Cerebellar cortex (tissue), 1 donor: ENCODE results near the gene MLH3.
"Not testable (repeated sequence)": the region's sequence is repeated elsewhere in the genome, so short reads cannot be mapped to it uniquely, and the experiment has no call there.

Source experiments
- DNase-seq: peaks from one replicate; pipeline ENCODE4 v3.0.0-alpha.2; 2015; ENCODE audit warnings: low spot score

MLH3 gene

DNA sequence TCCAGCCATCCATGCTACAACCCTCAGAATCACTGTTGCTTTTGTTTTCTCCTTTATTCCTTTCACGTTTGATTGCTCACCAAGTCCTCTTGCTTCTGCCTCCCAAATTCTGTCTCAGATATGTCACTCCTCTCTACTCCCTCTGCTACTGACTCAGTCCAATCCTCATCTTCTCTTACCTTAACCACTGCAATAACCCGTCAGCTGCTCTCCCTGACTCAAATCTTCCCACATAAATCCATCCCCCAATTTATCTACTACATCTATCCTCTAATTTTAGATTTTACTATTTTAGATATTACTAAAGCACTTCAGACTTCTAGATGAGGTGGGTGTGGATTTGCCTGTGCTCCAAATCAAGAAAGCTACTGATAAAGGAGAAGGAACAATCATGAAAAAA lies 25.4 kb downstream of the MLH3 start:
- no peak for DNase-seq

DNA sequence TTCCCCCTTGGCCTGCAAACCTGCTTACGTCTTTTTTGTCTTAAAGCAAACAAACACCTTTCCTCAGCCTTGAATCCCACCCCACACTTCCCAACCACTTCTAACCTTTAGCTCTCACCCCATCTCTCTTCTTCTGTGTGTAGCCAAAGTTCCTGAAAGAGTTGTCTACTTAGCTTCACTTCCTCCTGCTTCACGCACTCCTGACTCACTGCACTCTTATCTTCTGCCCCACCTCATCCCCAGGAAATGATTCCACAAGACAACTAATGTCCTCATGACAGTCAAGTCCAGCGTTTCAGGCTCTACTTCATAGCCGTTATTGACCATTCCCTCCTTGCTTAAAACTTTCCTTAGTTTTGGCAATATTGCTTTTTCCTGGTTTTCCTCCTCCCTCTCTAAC lies 26.2 kb downstream of the MLH3 start:
- no peak for DNase-seq

DNA sequence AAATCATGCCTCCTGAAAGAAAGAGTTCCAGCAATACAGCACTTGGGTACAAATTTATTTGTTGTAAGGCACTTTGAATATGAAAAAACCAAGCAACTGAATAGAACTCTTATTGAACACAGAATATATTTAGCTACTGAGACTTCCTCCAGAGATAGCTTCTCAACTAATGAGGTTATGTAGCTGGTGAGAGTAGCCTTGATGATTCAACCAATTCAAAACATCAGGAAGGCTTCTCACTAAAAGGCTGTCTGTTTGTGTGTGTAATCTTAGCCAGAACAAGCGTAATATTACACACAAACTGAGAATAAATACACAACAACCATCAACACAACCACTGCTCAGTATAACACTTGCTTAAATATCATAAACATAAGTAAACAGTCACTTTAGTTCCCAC lies 28.2 kb downstream of the MLH3 start:
- no peak for DNase-seq

DNA sequence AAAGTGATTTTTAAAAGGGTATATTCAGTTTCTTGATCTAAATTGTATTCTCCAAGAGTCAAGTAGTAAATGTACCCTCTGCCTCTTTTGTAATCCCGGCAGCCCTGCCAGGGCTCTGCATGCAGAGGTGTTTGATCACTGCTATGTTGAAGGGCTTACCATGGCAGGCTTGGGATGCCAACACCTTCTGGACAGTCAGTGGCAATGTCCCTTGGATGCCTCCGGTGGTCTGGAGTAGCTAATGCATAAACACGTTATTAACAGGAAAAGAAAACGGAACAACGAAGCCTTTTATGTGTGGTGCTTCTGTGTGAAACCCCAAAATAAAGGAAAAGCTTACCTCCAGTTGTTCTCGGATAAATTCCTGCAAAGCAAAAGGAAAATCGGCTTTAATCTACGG lies 28.6 kb downstream of the MLH3 start:
- peak; percentile 8 for DNase-seq

DNA sequence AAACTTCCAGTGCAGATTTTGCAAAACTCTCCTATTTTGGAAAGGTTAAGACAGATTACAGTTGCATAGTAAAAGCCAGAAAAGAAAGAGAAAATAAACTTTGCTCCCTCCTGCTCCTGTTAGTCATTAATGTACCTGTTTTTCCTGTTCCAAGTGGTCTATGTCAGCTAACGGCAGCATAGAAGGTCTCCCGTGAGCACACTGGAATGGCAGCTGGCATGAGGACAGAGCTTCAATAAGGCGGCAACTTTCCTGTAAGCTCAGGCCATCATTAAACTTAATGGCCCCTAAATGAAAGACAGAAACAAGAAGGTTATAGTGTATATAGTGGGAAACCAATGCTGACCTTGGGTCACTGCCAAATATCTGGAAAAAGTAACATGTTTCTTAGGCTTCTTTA lies 32.6 kb downstream of the MLH3 start:
- no peak for DNase-seq

DNA sequence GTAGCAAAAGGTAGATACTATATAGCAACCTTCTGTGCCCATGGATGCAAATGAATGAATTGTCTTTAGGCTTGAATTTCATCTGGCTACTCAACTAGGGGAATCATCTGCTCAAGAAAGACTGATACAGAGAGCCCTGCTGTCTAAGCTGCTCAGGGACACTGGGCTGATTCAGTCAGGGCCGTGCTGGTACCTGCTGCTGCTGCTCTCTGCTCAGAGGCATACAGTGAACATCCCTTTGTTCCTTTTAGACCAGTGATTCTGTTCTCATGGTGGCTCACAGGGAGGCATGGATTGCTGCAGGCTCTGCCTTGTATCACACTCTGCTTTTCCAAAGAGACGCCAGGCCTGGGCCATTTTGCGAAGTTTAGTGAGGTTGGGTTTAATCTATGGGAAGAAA lies 34.5 kb downstream of the MLH3 start:
- no peak for DNase-seq

DNA sequence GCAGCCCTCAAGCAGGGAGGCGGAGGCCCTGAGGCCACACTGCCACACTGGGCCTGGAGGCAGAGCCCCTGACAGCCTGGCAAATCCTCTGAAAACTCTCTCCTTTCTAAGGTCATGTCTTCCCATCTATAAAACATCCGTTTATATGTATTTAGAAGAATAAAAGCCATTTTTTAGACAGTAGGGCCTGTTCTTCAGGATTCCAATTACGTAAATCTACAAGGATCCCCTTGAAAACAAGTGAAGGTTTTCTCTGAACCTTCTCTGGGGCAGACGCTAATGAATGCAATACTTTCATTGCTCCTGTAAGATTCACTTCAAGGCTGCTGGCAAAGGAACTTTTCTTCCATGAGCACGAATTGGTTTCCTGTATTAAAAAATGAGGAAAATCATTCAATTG lies 35.8 kb downstream of the MLH3 start:
- no peak for DNase-seq

DNA sequence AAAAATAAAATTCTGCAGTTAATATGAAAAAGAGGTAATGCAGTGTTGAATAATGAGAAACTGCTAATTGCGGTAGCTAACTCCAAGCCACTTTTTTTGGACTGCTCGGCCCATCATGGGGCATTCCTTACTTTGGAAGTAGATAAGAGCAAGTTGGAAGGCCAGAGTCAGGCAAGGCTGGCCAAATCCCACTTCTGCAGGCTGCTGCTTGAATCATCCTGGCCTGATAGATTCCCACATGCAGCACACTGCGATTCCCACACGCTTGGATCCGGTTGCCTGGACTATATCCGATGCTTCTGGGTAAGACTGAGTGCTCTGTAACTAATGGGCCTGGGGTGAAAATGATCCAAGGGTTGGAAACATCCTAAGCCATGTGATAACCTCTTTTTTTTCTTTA lies 38.0 kb downstream of the MLH3 start:
- no peak for DNase-seq

DNA sequence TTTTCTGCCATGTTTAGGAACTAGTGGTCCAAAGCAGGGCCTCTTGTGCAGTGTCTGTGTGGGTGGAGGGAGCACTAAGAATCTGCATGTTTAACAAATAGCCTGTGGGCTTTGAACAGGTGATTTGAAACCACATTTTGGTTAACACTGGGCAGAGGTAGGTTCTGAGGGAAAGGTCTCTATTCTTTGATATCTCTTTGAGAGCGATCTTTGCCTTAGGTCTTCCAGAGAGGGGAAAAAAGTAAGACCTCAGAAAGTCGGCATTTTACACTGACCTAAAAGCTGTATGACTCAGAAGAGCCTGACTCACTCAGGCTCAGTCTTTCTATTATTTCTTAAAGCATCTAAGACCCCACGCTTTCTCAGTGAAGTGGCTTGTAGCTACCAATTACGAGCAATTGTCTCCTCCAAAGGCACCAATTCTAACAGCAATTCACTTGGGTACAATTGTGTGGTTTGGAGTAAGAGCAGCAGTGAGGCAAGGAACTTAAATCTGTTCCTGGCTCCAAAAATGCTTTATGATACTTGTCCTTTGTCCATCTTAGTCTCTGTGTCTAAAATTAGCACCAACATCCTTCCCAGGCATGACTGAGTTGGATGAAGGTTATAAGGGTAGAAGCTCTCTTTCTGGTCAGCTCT lies 39.8 kb downstream of the MLH3 start:
- no peak for DNase-seq

DNA sequence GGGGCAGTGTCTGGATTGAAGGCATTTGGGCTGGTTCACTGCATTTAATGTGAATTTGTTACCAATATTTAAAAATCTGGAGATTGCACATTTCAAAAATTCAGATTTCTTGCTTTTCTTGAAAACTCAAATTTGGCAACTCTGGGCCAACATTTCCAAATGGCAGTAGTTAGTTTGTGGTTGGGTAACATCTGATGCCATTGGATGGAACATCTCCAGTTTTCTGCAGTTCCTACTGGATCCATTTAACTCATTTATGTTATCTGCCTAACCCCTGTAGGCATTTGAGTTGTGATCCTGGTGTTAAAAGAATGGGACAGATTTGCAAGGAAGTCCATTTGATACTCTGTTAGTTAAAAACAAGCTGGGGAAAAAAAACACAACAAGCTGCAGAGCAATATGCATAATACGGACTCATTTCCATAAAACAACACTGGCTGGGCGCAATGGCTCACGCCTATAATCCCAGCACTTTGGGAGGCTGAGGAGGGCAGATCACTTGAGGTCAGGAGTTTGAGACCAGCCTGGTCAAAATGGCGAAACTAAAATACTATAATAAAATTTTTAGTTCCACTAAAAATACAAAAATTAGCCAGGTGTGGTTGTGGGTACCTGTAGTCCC lies 40.7 kb downstream of the MLH3 start:
- no peak for DNase-seq

DNA sequence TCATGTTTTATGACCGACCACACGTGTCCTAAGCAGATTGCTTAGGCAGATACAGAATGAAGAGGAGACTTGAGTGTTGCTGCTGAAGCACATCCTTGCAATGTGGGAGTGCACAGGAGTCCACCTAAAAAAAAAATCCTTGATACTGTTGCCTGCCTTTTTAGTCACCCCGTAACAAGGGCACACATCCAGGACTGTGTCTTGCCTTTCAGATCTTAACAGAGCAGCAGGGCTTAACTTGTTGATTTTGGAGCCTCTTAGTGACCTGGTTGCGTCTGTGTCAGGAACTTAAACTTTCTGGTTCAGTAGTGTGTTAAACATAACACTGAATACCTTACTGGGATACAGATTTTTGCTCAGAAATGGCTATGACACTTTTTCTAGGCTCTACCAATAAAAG lies 42.1 kb downstream of the MLH3 start:
- DNase-seq: no peak

DNA sequence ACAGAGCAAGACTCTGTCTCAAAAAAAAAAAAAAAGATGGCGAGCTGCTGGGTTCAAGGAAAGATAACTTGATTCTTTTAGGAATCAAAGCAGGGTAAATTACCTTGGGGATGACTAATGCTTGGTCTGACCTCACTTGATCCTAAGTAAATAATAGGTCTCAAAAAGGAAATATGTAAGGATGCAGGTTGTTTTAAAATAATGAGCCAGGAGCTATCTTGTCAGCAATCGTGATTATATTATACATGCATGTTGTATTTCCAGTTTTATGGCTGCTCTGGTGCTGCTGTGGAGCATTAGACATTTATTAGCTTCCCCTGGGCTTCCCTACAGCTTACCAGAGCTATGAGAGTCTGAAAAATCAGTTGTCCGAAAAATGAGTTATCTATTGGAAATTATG lies 45.9 kb downstream of the MLH3 start:
- DNase-seq: no peak

DNA sequence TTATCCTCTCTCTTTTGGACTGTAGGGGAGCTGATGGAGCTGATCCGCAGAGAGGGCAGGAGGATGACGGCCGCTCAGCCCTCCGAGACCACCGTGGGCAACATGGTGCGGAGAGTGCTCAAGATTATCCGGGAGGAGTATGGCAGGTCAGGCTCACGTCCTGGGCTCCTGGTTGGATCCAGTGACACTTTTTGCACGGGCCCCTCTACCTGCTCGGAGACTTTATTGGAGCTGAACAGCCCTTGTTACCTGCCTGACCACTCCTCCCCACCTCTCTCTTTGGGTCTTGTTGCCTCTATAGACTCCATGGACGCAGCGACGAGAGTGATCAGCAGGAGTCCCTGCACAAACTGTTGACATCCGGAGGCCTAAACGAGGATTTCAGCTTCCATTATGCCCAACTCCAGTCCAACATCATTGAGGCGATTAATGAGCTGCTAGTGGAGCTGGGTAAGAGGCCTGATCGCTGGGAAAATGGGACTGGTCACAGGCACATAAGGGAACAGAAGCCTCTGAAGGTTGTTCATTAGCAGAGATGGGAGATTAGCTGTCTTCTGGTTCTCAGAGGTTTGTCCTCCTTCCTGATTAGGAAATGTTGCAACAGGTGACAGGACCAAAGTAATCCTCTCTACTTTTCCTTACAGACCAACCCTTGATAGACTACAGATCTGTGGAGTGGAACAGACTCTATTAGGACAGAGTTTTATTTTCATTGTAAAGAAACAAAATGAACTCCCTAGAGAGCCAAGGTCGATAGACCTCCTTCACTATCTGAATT lies 47.8 kb downstream of the MLH3 start:
- DNase-seq: no peak

DNA sequence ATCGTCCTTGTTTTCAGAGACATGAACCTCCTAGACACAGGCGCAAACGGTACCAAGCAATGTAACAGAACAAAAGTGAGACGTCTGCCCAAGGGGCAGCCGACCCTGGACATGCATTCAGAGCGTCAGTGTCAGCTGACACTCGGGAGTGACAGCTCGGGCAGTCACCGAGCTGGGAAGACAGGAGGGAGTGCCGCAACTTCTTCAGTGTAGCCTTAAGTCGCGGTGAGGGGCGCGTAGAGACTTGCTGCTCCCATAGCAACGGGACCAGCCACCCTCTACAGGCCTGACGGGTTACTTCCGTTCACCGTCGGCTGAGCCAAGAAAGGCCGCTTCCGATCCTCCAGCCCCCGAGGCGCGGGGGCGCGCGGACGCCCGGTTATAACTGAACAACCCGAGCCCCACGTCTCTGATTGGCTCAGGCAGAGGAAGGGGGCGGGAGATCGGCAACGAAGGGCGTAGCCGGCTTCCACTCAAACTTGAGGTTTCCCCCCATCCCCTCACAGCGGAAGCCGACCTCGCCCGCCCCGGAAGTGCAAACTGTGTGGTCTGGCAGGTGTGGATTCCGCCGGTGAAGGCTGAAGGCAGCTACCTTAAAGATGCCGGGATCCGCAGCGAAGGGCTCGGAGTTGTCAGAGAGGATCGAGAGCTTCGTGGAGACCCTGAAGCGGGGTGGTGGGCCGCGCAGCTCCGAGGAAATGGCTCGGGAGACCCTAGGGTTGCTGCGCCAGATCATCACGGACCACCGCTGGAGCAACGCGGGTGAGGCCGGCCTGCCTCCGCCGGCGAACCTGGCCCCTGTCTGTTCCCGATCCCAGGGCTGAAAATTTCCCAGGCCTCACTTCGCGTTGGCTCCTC lies 48.6 kb downstream of the MLH3 start, which contains the start of gene EIF2B2:
EIF2B2 (plus strand) TSS at position 530 of the 858 bp plus-strand sequence; CDS start at position 600, 70 bp downstream.
- DNase-seq: peak; percentile 99

DNA sequence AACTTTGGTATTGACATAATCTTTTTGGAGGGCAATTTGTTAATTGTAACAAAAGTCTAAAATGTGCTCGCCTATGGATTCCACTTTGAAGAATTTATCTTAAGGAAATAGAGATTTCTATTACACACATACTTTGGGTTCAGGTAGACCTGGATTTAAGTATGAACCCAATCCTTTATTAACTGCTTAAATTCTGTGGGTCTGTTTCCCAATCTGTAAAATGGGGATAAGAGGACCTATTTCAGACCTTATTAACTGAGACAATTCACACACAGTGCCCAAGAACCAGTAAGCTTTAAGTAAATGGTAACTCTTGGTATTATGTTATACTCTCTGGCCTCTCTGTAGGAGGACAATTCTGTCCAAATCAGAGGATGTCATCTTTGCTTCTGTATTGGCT lies 49.4 kb downstream of the MLH3 start:
- DNase-seq: no peak

DNA sequence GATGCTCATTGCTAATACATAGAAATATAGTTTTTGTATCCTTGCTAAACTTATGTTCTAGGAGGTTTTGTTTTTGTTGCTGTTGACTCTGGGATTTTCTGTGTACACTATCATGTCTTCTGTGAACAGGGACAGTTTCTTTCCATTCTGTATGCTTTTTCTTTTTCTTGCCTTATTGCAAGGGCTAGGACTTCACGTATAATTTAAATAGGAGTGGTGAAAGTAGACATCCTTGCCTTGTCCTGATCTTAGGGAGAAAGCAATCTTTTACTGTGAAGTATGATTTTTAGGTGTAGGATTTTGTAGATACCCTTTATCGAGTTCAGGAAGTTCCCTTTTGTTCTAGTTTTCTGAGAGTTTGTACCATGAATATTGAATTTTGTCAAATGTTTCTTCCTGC lies 50.0 kb downstream of the MLH3 start:
- DNase-seq: no peak

DNA sequence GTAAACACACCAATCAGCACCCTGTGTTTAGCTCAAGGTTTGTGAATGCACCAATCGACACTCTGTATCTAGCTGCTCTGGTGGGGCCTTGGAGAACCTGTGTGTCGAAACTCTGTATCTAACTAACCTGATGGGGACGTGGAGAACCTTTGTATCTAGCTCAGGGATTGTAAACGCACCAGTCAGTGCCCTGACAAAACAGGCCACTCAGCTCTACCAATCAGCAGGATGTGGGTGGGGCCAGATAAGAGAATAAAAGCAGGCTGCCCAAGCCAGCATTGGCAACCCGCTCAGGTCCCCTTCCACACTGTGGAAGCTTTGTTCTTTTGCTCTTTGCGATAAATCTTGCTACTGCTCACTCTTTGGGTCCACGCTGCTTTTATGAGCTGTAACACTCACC lies 55.5 kb downstream of the MLH3 start:
- not testable (repeated sequence) for DNase-seq

DNA sequence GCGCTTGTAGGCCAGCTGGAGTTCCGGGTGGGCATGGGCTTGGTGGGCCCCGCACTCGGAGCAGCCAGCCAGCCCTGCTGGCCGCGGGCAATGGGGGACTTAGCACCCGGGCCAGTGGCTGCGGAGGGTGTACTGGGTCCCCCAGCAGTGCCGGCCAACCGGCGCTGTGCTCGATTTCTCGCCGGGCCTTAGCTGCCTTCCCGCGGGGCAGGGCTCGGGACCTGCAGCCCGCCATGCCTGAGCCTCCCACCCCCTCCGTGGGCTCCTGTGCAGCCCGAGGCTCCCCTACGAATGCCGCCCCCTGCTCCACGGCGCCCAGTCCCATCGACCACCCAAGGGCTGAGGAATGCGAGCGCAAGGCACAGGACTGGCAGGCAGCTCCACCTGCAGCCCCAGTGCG lies 57.1 kb downstream of the MLH3 start:
- not testable (repeated sequence) for DNase-seq

DNA sequence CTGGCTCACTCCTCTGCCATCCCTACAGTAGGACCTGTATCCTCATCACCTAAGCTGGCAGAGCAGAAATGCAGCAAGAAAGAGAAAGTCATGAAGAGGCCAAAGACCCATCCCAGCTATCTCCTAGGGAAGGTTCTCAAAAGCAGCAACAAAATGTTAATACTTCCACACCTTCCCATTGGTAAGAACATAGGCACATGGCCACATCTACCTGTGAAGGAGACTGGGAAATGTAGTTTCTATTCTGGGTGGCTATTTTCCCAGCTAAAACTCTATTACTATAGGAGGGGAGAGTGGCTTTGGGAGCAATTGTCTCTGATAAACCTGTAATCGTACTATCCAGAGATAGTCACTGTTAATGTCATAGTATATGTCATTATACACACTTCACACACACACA lies 62.3 kb downstream of the MLH3 start:
- DNase-seq: no peak

DNA sequence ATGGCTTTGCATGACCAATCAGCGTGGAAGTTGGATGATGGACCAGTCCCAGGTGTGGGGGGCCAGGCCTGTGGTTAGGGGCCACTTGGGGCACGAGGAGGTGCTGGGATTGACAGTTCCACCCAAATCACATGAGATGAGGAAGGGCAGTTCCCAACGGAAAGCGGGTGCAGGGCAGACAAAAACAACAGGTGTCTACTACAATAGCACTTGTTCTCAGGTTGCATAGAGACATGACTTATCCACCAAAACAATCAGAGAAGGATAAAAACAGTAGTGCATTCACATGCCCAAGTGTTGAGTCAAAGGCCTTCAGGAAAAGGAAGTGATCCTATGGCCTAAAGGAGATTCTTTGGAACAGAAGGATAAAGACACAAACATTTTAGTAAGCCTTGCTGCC lies 63.1 kb downstream of the MLH3 start:
- no peak for DNase-seq

DNA sequence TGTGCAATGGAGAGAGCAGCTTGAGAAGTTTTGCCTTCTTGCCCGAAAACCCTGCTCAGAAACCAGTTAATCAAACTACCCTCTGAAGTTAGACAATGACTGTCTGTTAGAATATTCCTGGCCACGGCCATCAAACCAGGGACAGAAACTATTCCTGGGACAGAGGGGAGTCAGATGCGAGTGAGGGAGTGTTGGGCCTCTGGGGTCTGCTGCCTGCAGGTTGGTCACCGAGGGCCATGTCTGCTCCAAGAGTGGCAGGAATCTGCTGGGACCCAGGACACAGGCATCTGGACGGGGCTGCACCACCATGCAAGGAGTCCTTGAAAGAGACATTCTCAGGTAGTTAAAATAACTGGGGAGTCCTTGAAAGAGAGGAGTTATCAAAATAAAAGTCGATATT lies 65.5 kb downstream of the MLH3 start:
- no peak for DNase-seq

DNA sequence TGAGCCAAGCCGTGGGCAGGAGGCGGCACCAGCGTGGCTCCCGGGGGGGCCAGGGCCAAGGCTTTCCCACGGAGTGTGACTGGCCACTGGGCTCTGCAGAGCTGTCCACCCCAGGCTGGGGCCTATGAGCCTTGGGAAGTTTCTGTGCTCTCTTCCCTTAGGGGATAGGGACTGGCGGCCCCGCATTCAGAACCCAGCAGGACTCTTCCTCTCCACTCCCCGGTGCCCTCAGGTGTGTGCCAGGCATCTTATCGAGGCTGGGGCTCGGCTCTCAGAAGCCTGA lies 66.3 kb downstream of the MLH3 start:
- DNase-seq: no peak
